NCI-H1417 (cell line): ENCODE measurements around the gene IL10RA.
"Not testable (repeated sequence)": the region's sequence is repeated elsewhere in the genome, so short reads cannot be mapped to it uniquely, and the experiment has no call there.

ENCODE experiments used
- DNase-seq, 3 experiments: peaks; one replicate each; lab custom pipeline; 2025; lab: John Stamatoyannopoulos, UW

Gene IL10RA

GRCh38 chr11:117961896-117962295, 24.3 kb upstream of the IL10RA start:
- DNase-seq: no peak

DNA sequence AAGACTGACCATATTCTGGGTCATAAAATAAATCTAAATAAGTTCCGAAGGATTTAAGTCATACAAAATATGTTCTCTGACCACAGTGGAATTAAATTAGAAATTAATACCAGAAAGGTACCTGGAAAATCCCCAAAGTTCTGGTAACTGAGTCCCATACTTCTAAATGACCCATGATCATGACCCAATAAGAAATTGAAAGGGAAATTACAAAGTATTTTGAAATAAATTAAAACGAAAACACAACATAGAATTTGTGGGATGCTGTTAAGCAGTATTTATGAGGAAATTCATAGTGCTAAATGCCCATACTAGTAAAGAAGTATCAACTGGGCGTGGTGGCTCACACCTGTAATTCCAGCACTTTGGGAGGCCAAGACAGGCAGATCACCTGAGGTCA, 23.4 kb upstream of the IL10RA start:
- DNase-seq: no peak

GRCh38 chr11:117966908-117967307, 19.3 kb upstream of the IL10RA start:
- DNase-seq: no peak

DNA sequence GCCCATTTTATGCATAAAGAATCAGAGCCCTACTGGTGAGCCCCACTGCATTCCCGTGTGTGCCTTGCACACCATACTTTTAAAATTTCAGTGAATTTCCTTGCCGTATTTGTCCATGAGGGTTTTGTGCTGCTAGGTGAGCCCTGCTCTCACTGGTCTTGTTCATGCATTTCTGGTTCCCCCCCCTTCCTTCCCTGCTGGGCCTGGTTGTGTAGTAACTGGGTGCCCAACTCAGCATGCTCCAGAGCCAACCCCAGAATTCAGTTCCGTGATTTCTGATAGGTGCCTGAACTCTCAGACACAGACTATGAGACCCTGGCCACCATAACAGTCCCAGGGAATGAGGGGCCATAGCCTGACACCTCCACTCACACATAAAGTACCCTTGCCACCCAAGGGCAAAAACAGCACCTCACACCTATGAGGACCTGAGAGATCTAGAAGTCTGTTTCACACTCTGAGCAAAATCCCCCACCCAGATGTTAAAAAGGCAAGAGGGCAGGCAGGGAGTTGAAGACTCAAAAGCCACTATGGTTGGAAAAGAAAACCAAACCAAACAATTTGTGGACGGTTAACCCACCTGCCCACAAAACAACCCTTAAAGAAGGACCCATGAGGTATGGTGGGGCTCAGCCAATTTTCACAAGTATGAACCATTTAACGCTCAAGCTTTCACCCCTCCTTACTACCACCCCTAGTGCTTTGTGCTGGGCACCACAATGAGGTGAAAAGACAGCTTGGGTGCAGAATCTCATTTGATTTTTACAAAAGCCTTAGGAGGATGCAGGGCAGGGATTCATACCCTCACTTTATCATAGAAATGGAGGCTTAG, 16.8 kb upstream of the IL10RA start:
- no peak for DNase-seq

DNA sequence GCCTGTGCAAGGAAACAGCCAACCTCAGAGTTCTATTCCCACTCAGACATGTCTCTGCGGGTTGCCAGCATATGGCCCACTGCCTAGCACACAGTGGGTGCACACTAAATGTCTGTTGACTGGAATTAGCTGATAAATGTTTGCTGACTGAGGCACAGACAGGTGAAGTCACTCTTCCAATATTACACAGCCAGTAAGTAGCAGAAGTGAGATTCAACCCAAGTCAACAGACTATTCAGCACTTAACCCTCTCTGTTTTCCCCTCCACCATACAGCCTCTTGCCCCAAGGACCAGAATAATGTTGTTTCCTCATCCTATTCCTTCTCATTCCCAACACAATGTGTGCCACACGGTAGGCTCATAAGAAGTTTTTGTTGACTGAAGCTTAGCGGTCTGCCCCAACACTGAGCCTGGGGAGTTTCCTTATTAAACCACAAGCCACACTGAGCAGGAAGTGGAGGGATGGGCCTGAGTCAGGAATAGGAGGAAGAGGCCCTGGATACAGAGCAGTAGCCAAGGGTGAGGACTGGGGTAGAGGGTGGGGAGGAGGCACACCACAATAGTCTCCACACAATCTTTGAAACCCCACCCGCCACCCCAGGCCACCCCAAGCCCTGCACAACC, 15.7 kb upstream of the IL10RA start:
- DNase-seq: no peak

GRCh38 chr11:117972044-117972443, 14.2 kb upstream of the IL10RA start:
- DNase-seq: no peak

DNA sequence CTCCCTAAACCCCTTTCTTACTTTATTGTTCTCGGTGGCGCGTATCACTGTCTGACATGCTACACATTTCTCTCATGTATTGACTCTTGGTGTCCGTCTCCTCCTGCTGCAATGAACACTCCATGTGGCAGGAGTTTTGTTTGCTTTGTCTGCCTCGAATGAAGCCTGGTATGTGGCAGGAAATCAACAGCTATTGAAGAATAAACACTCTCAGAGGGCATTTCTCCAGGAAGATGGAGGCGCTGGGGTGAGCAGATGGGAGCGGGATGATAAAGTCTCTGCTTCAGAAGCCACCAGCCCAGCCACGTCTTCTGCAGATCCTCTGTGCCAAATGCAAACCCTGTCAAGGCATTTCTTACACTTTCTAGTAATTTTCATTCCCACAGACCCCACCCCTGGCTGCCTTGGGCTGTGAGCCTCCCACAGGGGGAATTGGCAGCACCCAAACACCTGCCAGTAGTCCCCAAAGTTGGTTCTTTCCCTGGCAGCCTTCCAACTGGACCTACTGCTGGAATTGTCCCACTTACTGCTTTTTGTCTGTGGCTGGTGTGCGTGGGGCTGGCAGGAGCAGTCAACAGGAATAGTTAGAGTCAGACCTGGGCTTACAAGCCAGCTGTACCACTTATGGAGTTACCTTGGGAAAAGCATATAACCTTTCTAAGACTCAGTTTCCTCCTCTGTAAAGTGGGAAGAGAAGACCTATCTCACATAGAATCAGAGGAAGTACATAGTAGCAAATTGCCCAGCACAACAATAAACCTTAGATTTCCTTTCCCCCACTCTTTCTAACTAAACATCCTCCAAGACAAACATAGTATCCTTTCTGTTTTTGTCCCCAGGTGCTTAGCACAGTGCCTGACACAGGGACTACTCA, 13.3 kb upstream of the IL10RA start:
- DNase-seq: peak; percentile 11 to 86 (median 58)

DNA sequence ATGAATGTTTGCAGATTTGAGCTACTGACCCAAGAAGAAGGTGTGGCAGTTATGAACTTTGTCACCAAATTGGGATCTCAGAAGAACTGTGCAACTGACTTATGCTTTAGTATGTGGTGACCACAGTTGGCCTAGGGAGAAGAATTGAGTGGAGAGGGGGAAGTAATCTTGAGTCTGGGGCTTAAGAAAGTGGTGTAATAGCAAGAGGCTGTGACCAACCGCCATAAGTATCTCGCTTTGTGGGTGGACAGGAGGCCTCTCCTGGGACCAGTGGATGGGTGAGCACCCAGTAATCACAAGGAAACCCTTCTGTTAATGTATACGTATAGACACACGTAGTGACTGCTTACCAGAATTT, 12.7 kb upstream of the IL10RA start:
- DNase-seq: no peak

DNA sequence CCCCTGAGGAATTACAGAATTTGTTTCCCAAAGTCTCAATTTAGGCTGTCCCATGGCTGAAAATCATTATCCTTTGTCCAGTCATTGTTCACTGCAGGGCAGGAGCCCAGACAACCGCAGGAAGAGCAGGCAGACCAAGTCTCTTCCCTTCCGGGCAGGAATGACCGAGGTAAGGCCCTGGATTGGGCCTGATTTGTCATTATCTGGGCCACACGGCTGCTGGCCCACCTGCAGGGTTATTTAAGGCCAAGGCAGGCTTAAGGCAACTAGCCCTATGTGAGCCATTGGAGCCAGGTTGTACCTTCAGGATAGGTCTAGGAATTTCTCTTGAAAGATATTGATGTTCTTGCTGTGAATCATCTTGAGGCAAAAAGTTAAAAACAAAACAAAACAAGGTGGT, 9.7 kb upstream of the IL10RA start:
- DNase-seq: no peak

- DNase-seq: no peak
Observed at GRCh38 chr11:117977029-117977428, 9.2 kb upstream of the IL10RA start.

- DNase-seq: not testable (repeated sequence)
Observed at GRCh38 chr11:117977612-117978264, 8.5 kb upstream of the IL10RA start.

- not testable (repeated sequence) for DNase-seq
Observed at GRCh38 chr11:117978291-117978910, 7.8 kb upstream of the IL10RA start.

- DNase-seq: no peak
Observed at GRCh38 chr11:117978991-117979390, 7.2 kb upstream of the IL10RA start.

- DNase-seq: no peak
Observed at GRCh38 chr11:117979481-117980211, 6.5 kb upstream of the IL10RA start.

DNA sequence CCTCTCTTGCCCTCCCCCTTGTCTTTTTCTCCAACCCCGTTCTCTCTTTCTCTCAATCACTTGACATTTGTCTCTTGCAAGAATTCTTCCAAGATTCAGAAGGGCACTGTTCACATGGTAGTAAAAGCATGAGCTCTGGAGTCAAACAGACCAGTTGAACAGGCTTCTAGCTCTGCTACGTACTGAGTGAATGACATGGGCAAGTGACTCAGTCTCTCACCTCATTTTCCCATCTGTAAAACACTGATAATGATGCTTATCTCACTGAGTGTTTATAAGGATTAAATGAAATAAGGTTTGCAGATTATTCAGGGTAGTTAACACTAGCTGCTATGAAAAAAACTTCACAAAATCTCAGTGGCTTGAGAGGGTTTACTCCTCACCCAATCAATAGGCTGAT, 5.9 kb upstream of the IL10RA start:
- DNase-seq: no peak

DNA sequence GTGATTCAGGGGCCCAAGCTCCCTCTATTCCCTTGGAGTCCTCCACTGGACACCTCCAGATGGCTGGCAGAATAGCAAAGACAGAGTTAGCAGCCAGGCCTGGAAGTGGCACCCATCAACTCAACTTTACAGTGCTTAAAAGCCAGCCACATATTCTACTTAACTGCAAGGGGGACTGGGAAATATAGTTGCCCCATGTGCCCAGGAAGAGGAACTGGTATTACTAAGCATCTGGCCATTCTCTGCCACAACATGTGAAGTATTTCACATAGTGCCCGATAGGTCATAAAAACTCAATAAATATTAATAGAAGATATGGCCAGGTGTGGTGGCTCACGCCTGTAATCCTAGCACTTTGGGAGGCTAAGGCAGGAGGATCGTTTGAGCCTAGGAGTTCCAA, 5.5 kb upstream of the IL10RA start:
- DNase-seq: no peak

DNA sequence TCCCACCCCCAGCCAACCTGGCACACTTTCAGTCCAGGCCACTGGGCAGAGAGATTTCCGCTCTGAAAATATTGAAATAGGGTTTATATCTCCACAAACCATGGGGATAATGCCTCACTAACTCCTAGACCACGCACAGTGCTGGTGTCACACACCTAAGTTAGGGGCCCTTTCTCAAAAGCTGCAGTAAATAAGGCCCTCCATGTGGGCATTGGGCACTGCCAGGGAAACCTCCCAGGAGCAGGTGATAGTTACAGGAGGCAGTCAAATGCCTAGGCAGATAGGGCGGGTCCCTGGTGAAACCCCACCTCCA, 3.1 kb upstream of the IL10RA start:
- DNase-seq: no peak

DNA sequence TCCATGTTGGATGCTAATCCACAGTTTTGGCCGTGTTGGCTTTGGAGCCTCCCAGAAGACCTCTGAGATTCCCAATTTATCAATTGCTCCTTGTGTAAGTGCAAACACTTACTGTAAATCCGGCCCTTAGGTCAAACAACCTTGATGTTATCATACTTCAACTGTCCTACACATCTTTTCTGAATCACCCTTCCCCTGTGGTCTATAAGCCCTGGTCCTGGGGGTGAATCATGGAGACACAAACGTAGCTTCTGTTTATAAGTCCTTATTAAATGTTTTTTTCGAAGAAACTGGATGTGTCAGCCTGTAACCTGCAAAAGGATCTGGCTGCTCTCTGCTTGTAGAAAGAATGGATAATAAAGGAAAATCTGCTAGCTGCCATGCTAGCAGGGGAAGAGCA, 1.7 kb upstream of the IL10RA start:
- no peak for DNase-seq

- DNase-seq: no peak
Observed at GRCh38 chr11:117986981-117987574, 884 bp downstream of the IL10RA start.

- DNase-seq: no peak
Observed at GRCh38 chr11:117989351-117990102, 3.3 kb downstream of the IL10RA start.
